ENCODE results near the gene SIRT7.

DNA sequence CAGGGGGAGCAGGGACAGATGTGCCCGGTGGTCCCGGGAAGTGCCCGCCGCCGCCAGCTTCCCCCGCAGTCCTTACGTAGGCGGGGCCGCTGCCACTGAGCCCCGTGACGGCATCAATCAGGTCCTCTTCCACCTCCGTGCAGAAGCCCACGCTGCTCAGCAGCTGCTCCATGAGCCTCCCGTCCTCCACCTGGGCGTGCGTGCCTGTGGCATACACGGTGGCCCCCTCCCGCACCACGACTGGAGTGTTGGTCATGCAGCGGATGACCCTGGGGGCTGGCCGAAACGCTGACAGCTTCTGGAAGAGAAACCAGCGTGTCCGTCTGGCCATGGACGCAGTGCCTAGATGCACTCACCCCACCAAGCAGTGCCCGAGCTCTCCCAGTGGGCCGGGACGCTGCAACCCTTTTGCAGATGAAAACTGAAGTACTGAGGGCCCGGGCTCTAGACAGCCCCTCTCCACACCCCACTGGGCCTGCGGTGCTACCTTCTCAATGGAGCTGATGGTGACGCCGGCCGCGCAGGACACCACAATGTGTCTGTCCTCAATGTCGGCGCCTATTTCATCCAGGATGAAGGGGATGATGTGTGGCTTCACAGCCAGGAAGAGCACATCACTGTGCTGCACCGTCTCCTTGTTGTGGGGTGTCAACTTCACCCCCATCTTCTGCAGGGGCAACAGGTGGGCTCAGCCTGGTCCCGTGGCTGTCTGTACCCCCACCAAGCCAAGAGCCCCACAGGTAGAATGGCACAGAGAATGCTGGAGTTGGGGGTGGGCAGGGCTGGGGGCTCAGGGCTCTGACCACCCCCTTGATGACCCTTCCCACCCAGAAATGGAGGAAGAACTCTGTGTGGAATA, 17.1 kb upstream of the SIRT7 start:
- TF ChIP-seq, protein P1, sequence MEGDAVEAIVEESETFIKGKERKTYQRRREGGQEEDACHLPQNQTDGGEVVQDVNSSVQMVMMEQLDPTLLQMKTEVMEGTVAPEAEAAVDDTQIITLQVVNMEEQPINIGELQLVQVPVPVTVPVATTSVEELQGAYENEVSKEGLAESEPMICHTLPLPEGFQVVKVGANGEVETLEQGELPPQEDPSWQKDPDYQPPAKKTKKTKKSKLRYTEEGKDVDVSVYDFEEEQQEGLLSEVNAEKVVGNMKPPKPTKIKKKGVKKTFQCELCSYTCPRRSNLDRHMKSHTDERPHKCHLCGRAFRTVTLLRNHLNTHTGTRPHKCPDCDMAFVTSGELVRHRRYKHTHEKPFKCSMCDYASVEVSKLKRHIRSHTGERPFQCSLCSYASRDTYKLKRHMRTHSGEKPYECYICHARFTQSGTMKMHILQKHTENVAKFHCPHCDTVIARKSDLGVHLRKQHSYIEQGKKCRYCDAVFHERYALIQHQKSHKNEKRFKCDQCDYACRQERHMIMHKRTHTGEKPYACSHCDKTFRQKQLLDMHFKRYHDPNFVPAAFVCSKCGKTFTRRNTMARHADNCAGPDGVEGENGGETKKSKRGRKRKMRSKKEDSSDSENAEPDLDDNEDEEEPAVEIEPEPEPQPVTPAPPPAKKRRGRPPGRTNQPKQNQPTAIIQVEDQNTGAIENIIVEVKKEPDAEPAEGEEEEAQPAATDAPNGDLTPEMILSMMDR (IDR thresholded peaks at IDR 0.05) = no peak
- TF ChIP-seq POLR2A (IDR thresholded peaks at IDR 0.05) = no peak

All from heart left ventricle (tissue), 13 donors.